Hindlimb muscle (tissue), 1 donor: ENCODE results near the gene CHST15. TPM values are rescaled to one million over a fixed set of nuclear protein-coding genes. Genes with fewer than 3 reads are reported as not detected.

Experiments
- DNase-seq: peaks from one replicate; pipeline ENCODE4 v3.0.0-alpha.2; 2013
- polyA plus RNA-seq: library from polyadenylated mRNA; unstranded; fragments of 120-200 nt; gene quantifications from one replicate; pipeline ENCODE4 v1.2.1, GENCODE V29; 2013; ENCODE audit not compliant: insufficient read length

The CHST15 gene
- polyA plus RNA-seq, 1 donor, result 15.3 TPM

DNA sequence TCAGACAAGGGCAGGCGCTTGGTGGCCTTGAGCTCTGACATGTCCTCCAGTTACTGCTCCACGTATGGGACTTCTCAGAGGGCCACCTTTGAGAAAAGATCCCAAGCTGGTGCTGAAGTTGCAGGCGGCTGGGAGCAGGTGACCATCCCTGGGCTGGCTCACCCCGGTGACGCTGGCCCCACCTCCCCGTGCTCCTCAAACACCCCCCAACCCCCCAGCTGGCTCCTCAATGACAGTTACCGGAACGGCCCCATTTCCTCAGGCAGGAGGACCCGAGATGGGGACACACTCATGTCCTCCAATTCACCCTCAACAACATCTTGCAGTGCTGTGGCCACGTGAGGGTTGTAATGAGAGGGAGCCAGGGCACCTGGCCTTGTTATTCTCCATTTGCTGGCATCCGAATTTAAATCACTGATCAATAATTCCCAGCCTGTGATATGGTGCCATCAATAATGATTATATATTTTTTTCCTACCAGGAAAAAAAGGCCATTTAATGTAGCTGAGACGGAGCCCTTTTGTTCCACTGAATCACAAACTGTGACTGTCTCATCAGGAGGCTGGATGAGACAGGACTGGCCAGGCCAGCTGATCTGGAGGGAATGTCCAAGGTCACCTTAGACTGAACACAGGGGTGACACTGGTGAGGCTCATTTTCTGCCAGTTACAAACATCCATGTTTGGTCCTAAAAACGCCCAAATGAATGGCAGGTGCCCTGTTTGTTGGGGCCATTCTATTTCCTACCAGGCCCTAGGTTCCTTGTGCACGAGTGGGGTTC lies 64.5 kb downstream of the CHST15 start:
- DNase-seq, result no peak

DNA sequence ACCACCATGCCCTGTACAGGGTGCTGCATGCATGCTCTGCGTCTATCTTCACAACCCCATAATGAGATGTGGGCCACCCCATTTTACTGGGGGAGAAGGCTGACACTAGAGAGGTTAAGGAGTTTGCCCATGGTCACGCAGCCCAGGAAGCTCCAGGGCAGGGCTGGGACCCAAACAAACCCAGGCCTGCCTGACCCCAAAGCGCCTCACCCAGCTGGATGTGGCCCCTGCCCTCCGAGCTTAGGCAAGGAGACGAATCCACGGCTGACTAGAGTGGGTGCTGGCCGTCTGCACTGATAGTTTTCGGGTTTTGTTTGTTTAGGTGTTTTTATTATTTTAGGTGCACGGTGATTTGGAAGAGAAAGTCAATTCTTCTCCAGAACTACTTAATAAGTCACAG lies 65.7 kb downstream of the CHST15 start:
- no peak for DNase-seq

- peak; percentile 83 for DNase-seq
Measured at GRCh38 chr10:124027031-124027611, 66.3 kb downstream of the CHST15 start.

DNA sequence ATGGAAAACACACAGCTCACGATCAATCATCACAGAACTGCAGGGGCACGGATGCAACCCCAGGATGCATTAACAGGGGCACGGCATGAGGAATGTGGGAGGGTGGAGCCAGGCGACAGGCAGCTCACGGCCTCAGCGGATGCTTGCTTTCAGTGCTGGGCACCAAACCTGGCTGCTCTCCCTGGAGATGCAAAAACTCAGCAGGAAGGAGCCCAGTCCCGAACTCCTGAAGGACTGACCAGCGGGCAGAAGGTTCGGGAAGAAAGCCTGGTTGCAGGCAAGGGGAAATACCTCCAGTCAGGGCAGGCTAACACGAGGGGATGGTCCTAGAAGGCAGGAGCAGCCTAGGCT lies 66.8 kb downstream of the CHST15 start:
- DNase-seq, result no peak

- no peak for DNase-seq
Measured at GRCh38 chr10:124025660-124026588, 67.5 kb downstream of the CHST15 start.

DNA sequence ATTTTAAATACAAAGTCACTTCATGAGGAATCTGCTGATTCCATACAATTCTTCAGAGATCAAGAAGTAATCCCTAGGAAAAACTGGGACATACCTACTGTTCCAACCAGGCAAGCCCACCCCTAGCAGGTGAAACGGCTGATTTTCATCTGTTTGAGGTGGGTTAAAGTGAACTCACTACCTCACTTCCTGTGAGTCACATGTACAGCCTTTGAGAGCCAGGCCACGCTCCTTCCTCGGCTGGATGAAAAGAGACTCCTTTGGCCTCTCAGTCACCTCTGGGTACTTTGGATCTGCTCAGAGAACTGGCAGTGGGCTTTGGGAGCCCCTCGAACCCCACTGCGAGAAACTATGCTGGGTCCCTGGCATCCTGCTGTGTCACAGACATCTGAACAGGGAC lies 68.2 kb downstream of the CHST15 start:
- DNase-seq, result no peak

- DNase-seq, result no peak
Measured at GRCh38 chr10:124022066-124022465, 71.3 kb downstream of the CHST15 start.

DNA sequence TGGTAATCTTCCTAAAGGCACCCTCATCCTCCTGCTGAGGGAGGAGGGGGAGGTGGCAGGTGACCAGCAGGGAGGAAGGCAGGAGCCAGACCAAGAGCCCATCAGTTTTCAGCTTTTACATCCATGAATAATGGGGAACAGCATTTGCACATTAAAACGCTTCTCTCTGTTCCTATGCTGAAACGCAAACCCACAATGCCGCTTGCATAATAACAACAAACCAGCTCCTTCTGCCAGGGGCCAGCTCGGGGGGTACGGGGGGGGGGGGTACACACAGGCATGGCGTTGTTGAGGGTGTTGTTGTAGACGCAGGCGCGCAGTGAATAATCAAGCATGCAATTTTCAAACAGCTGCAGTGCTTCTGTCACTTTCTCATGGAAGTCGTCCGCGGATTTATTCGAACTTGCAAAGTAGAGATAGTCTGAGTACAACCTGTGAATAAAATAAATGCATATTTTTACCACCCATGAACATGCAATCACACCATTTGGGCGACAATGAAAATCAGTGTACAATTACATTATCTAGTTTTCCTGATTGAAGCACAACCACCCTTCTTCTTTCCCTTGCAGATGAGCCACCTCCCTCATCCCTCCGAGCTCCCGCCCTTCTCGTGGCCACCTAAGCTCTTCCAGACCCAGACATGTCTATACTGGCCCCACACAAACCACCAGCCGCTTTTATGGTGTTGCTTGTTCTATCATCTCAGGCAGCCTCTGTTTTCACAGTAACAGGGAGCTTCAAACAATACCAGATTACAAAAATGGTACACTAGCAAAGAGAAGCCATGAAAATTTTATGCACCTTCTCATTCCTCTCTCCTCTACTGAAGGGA lies 72.2 kb downstream of the CHST15 start:
- no peak for DNase-seq

DNA sequence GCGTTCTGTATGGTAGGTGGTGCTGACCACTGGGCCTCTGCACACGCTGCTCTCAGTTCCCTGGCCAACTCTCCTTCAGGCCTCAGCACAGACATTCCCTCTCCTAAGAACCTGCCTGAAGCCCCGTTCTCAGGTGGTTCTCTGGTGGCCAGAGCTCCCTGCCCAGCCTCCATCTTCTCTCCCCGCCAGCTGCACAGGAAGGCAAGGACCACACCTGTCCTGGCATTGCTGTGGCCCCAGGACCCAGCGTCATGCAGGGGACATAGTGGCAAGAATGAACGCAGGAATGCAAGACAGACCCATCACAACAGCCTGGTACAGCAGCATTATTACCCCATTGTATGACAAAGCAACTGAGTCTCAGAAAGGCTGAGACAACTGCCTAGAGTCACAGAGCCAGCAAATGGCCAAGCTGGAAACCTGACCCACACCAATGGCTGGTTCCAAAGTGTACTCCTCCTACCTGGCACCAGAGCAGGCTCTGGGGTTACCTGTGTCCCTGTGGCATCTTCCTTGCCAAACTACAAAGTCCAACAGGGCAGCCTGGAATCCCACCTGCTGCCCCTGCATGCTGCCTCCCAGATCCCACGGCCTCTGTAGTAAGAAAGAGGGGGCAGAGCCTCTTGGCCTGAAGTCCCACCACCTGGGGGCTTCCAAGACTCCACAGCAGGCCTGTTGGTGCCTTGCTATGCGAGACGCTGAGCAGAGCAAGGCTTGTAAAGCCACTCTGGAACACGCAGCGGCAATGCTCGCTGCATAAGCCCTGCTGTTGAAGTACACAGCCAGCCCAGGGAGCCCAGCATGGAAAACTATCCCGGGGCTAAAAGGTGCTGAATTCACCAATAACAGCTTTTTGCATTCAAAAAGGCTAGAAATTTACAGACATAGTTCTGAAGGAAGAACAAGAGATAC lies 73.3 kb downstream of the CHST15 start:
- no peak for DNase-seq

- DNase-seq, result no peak
Measured at GRCh38 chr10:124018886-124019525, 74.4 kb downstream of the CHST15 start.

GRCh38 chr10:124017729-124018128 lies 75.7 kb downstream of the CHST15 start:
- DNase-seq, result no peak

DNA sequence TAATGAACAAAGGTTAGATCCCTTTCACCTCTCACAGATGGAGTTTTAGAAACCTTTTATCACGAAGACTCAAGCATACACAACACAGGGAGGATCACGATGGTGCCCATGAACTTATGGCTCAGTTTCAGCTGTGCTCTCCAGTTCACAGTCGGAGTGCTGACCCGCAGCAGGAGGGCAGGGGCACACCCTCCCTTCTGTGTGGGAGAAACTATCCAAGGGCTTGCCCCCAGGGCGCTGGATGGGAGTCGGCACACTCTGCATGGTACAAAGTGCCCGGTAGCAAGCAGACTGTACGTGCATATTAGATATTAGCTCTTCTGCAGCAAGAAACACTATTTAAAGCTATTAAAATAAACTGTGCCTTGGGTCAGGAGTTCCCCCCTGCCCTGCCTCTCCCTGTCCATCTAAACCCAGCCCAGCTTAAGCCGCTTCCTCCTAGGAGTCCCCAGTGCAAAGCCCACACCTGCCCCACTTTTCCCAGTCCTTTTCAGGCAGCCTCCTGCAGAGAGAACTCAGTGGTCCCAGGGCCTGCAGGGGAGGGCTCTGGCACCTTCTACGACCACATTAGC lies 76.5 kb downstream of the CHST15 start:
- DNase-seq, result no peak

DNA sequence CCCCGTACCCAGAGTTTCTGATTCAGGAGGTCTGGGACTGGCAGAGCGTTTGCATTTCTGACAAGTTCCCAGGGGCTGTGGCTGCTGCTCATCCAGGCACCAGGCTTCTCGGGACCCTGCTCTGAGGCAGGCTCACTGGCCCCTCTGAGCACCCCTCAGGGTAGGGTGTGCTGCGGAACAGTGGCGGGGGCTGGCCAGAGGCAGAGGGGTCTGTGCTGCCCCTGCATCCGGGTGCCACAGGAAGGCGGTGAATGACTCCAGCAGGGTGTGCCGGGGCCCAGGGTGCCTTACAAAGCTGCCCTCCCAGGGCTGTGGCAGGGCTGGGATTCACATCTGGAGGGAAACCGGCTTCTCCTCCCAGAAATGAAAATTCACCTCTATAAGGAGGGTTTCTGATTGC lies 77.4 kb downstream of the CHST15 start:
- no peak for DNase-seq

DNA sequence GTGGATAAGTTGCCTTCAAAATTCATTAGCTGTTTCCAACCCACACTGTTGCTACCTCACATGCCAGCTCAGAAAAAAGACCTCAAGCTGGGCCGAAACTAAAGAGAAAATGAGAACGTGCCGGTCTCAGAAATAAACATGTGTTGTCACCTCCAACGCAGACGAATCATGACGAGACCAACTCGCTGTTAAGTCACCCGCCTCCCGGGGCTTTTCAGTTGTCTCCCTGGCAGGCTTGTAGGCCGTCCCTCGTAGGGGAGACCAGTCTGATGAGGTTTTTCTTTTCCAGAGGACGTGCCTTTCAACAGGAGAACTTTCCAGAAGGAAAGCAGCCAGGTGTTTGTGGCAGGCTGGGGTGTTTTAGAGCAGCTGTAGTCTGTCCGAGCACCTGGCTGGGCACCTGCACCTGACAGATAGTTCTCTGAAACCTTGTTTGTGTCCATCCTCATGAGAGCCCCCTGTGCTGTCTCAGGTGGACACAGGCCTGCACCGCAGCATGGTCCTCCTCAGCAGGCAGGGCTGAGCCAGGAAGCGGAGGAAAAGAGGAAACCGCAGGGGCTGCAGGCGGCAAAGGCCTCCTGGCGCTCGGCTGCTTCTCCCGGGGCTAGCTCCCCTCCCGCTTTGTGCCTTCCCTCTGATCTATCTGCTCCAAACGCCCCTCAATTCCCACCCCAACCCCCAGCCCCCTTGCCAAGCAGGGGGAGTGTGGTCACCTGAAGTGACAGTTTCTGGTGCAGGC lies 78.8 kb downstream of the CHST15 start:
- DNase-seq, result no peak

GRCh38 chr10:124013916-124014315 lies 79.5 kb downstream of the CHST15 start:
- no peak for DNase-seq

GRCh38 chr10:124012991-124013390 lies 80.4 kb downstream of the CHST15 start:
- no peak for DNase-seq

GRCh38 chr10:124012583-124012982 lies 80.8 kb downstream of the CHST15 start:
- DNase-seq, result no peak

DNA sequence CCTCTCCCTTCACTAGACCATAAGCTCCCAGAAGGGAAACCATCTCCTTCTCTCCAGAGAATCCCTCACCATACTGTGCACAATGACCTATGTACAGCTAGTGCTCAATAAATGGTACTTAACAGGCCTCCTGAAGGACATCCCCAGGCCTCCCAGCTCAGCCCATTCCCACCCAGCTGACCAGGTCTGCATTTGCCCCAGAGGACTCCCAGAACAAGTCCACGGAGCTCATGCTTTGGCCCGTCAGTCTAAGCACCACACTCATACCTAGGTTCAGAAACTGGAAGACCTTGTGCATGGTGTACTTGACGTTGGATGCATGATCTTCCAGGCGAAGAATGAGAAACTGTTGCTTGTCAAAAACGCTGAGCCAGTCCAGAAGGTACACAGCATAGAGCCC lies 81.3 kb downstream of the CHST15 start:
- DNase-seq, result no peak

- no peak for DNase-seq
Measured at GRCh38 chr10:124011464-124011863, 81.9 kb downstream of the CHST15 start.
